Retinal pigment epithelial cell (primary cell): Measurements from ENCODE around the gene PSMD5.

Experiments used
- DNase-seq: peaks from one replicate; pipeline ENCODE4 v3.0.0-alpha.2; 2010; ENCODE audit warnings: low read depth
- H3K4me3 ChIP-seq: 2 replicates; pipeline ENCODE4 v1.5.1; 2011; ENCODE audit warnings: mild to moderate bottlenecking, low read length, control low read depth, moderate library complexity
- CTCF ChIP-seq: conservative IDR thresholded peaks from 2 replicates; pipeline ENCODE4 v1.5.1; 2011; ENCODE audit warnings: low read depth, low read length, control low read depth, inconsistent platforms

PSMD5 gene

GRCh38 chr9:120776788-120777187, 65.9 kb downstream of the PSMD5 start:
- no peak overlapping the region for H3K4me3 ChIP-seq
- no peak for TF ChIP-seq CTCF
- DNase-seq: no peak

GRCh38 chr9:120775859-120776258, 66.9 kb downstream of the PSMD5 start:
- no peak overlapping the region for H3K4me3 ChIP-seq
- TF ChIP-seq CTCF: no peak
- DNase-seq: no peak

GRCh38 chr9:120774719-120775118, 68.0 kb downstream of the PSMD5 start:
- TF ChIP-seq CTCF: no peak
- DNase-seq: no peak
- no peak overlapping the region for H3K4me3 ChIP-seq

- no peak for DNase-seq
- no peak overlapping the region for H3K4me3 ChIP-seq
- no peak for TF ChIP-seq CTCF
Measured at GRCh38 chr9:120773256-120773655, 69.5 kb downstream of the PSMD5 start.

- DNase-seq: no peak
- TF ChIP-seq CTCF: no peak
- no peak overlapping the region for H3K4me3 ChIP-seq
Measured at GRCh38 chr9:120770931-120771330, 71.8 kb downstream of the PSMD5 start.

- no peak for TF ChIP-seq CTCF
- no peak overlapping the region for H3K4me3 ChIP-seq
- DNase-seq: no peak
Measured at GRCh38 chr9:120768886-120769285, 73.8 kb downstream of the PSMD5 start.

- DNase-seq: no peak
- TF ChIP-seq CTCF: no peak
- no peak overlapping the region for H3K4me3 ChIP-seq
Measured at GRCh38 chr9:120768247-120768646, 74.5 kb downstream of the PSMD5 start.
